ENCODE measurements around the gene MIER2.
"Not testable (repeated sequence)": the region's sequence is repeated elsewhere in the genome, so short reads cannot be mapped to it uniquely, and the experiment has no call there.

Gene MIER2

GRCh38 chr19:383922-384798, 39.6 kb upstream of the MIER2 start:
- no peak for DNase-seq (ENCODE audit: low read depth)
- no peak overlapping the region for H3K4me3 ChIP-seq (ENCODE audit: low read length)
- peak; percentile 17; the same call in 1 of the 2 replicates for TF ChIP-seq CTCF (conservative IDR thresholded peaks at IDR 0.05; ENCODE audit: low read length)

- H3K4me3 ChIP-seq (ENCODE audit: low read length): no peak overlapping the region
- TF ChIP-seq CTCF (conservative IDR thresholded peaks at IDR 0.05; ENCODE audit: low read length): no peak
- no peak for DNase-seq (ENCODE audit: low read depth)
Observed at GRCh38 chr19:383040-383439, 38.4 kb upstream of the MIER2 start.

DNA sequence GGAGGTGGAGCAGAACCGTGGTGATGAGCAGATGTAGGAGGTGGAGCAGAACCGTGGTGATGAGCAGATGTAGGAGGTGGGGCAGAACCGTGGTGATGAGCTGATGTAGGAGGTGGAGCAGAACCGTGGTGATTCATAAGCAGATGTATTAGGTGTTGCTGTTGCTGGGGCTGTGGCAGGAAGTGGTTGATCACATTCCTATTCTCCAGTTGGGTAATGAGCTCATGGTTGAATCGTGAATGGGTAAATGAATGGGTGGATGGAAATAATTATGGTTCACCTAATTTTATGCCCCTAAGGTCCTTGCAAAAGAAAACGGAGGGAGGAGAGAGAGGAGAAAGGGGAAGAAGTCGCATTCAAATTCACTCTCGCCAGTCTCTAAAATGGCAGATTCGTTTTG, 38.0 kb upstream of the MIER2 start:
- H3K4me3 ChIP-seq (ENCODE audit: low read length): not testable (repeated sequence)
- DNase-seq (ENCODE audit: low read depth): peak; percentile 91

DNA sequence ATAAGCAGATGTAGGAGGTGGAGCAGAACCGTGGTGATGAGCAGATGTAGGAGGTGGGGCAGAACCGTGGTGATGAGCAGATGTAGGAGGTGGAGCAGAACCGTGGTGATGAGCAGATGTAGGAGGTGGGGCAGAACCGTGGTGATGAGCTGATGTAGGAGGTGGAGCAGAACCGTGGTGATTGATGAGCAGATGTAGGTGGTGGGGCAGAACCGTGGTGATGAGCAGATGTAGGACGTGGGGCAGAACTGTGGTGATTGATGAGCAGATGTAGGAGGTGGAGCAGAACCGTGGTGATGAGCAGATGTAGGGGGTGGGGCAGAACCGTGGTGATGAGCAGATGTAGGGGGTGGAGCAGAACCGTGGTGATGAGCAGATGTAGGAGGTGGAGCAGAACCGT, 37.3 kb upstream of the MIER2 start:
- DNase-seq (ENCODE audit: low read depth): peak; percentile 38

DNA sequence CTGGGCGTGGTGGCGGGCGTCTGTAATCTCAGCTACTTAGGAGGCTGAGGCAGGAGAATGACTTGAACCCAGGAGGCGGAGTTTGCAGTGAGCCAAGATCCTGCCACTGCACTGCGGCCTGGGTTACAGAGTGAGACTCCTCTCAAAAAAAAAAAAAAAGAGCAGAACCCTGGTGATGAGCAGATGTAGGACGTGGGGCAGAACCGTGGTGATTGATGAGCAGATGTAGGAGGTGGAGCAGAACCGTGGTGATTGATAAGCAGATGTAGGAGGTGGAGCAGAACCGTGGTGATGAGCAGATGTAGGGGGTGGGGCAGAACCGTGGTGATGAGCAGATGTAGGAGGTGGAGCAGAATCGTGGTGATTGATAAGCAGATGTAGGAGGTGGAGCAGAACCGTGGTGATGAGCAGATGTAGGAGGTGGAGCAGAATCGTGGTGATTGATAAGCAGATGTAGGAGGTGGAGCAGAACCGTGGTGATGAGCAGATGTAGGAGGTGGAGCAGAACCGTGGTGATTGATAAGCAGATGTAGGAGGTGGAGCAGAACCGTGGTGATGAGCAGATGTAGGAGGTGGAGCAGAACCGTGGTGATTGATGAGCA, 36.1 kb upstream of the MIER2 start:
- H3K4me3 ChIP-seq (ENCODE audit: low read length); DNase-seq (ENCODE audit: low read depth): not testable (repeated sequence)

More for the DNA sequence above, 37.3 kb upstream of the MIER2 start:
- not testable (repeated sequence) for H3K4me3 ChIP-seq (ENCODE audit: low read length)

DNA sequence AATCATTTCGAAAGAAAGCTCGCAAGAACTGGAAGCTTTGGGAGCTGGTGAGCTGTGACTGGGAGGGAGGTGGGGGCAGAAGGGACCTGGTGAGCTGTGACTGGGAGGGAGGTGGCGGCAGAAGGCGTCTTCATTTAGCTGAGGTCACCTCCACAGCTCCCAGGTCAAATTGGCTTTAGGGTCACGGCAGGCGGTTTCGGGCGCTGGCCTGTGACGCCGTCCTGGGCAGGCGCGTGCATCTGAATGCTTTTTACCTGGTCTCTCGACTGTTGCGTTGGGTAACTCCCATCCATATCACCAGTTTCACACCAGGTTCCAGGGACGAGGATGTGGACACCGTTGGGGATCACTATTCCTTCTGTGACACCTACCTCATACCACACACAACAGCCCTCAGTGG, 35.2 kb upstream of the MIER2 start:
- DNase-seq (ENCODE audit: low read depth): no peak
- no peak for TF ChIP-seq CTCF (conservative IDR thresholded peaks at IDR 0.05; ENCODE audit: low read length)
- no peak overlapping the region for H3K4me3 ChIP-seq (ENCODE audit: low read length)

DNA sequence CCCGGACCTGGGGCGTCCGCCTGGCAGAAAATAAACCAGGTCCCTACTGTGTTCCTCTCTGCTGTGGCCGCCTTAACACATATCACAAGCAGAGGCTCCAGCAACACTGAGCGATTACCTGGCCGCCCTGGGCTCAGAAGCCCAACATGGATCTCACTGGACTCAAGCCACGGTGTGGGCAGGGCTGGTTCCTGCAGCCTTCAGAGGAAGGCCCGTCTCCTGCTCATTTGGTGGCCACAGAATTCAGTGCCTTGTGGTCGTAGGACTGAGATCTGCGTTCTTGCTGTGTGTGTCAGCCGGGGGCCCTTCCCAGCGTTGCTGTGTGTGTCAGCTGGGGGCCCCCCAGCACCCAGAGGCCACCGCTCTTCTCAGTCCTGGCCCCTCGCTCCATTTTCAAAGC, 34.1 kb upstream of the MIER2 start:
- DNase-seq (ENCODE audit: low read depth): no peak
- TF ChIP-seq CTCF (conservative IDR thresholded peaks at IDR 0.05; ENCODE audit: low read length): no peak
- no peak overlapping the region for H3K4me3 ChIP-seq (ENCODE audit: low read length)

DNA sequence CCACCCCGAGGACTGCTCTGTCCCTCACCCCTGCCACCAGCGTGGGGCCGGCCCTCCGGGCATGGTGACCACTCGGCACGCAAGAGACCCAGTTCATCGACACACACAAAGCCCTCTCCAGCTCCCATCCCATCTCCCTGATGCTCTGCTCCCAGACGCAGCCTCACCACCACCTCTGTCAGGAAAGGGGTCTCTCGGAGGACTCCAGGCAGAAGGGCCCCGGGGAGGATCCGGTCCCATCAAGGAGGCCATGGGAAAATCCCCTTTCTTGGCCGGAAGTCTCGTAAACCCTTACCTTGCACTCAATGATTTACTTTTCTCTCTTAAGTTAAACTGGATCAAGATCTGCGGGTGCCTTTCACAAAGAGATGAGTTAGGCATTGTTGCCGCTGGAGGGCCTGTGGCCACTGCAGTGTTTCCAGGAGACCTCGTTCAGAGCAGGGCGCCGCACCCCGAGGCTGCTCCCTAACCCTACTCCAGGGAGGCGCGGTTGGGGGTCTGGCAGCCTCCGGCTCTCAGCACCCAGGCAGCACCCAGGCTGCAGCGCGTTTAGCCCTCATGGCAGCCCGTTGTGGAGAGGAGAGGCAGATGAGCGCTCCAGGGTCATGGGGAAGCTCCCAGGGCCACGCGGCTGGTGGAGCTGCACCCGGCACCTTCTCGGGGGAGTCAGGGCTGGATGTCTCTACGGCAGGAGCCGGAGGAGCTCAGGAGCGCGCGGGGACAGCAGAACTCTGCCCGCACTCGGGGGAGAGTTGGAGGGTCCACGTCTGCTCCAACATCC, 33.4 kb upstream of the MIER2 start:
- no peak for DNase-seq (ENCODE audit: low read depth)
- H3K4me3 ChIP-seq (ENCODE audit: low read length): no peak overlapping the region
- peak; percentile 15; the same call in 1 of the 2 replicates for TF ChIP-seq CTCF (conservative IDR thresholded peaks at IDR 0.05; ENCODE audit: low read length)

Measured in AG10803 (cell line).